HL-60 (cell line): ENCODE measurements around the gene KBTBD12.

Experiments
- CTCF ChIP-seq: IDR thresholded peaks from one replicate; pipeline ENCODE4 v1.5.1; 2011; ENCODE audit warnings: low read length, control low read depth, inconsistent platforms; ENCODE audit not compliant: insufficient read depth
- GABPA ChIP-seq: IDR thresholded peaks from 2 replicates; pipeline ENCODE4 v1.6.1; 2012; ENCODE audit warnings: low read depth
- POLR2AphosphoS5 ChIP-seq: IDR thresholded peaks from 2 replicates; pipeline ENCODE4 v1.6.1; 2012; ENCODE audit warnings: low read depth
- SPI1 ChIP-seq: IDR thresholded peaks from 2 replicates; pipeline ENCODE4 v1.6.1; 2012; ENCODE audit warnings: low read depth, mild to moderate bottlenecking, borderline replicate concordance
- TF ChIP-seq, protein P1 (sequence below): IDR thresholded peaks from 2 replicates; pipeline ENCODE4 v1.6.1; 2012; ENCODE audit warnings: low read depth; ENCODE audit not compliant: insufficient replicate concordance

GRCh38 chr3:127903611-127904375, 11.2 kb upstream of the KBTBD12 start:
- TF ChIP-seq, protein P1, sequence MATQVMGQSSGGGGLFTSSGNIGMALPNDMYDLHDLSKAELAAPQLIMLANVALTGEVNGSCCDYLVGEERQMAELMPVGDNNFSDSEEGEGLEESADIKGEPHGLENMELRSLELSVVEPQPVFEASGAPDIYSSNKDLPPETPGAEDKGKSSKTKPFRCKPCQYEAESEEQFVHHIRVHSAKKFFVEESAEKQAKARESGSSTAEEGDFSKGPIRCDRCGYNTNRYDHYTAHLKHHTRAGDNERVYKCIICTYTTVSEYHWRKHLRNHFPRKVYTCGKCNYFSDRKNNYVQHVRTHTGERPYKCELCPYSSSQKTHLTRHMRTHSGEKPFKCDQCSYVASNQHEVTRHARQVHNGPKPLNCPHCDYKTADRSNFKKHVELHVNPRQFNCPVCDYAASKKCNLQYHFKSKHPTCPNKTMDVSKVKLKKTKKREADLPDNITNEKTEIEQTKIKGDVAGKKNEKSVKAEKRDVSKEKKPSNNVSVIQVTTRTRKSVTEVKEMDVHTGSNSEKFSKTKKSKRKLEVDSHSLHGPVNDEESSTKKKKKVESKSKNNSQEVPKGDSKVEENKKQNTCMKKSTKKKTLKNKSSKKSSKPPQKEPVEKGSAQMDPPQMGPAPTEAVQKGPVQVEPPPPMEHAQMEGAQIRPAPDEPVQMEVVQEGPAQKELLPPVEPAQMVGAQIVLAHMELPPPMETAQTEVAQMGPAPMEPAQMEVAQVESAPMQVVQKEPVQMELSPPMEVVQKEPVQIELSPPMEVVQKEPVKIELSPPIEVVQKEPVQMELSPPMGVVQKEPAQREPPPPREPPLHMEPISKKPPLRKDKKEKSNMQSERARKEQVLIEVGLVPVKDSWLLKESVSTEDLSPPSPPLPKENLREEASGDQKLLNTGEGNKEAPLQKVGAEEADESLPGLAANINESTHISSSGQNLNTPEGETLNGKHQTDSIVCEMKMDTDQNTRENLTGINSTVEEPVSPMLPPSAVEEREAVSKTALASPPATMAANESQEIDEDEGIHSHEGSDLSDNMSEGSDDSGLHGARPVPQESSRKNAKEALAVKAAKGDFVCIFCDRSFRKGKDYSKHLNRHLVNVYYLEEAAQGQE: no peak
- TF ChIP-seq CTCF (no peak), POLR2AphosphoS5 (no peak), SPI1 (no peak), GABPA (no peak)
